NCI-H524 (cell line): ENCODE measurements around the gene DUXA.
"Not testable (repeated sequence)": the region's sequence is repeated elsewhere in the genome, so short reads cannot be mapped to it uniquely, and the experiment has no call there.

ENCODE experiments used
- DNase-seq, 2 experiments: peaks; one replicate each; lab custom pipeline; 2025; lab: John Stamatoyannopoulos, UW

The DUXA gene

DNA sequence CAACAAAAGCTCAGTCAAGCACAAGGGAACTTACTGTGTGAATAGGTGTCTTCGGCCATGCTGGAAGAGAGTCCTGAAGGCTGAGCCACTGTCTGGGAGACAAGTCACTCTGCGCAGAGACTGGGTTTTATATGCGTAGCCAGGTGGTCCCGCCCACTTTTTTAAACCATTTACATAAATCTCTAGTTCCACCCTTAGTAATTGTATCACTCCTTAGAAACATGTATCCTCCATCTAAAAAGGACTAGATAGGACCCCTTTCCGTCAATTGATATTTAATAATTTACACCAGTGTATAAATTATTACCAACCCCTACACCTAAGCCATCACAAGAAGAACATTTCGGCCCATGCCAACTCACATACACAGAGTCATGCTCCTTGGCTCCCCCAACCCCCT, at the start of gene DUXA:
Gene DUXA (minus strand): TSS at position 101 of the 400 bp plus-strand sequence. CDS start 42 bp downstream, at position 59.
- DNase-seq: no peak

DNA sequence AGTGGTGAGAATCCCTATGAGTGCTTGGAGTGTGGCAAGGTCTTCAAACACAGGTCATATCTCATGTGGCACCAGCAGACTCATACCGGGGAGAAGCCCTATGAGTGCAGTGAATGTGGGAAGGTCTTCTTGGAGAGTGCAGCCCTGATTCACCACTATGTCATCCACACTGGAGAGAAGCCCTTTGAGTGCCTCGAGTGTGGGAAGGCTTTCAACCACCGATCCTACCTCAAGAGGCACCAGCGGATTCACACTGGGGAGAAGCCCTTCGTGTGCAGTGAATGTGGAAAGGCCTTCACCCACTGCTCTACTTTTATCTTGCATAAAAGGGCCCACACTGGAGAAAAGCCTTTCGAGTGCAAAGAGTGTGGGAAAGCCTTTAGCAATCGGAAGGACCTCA, 44.8 kb upstream of the DUXA start:
- no peak for DNase-seq

DNA sequence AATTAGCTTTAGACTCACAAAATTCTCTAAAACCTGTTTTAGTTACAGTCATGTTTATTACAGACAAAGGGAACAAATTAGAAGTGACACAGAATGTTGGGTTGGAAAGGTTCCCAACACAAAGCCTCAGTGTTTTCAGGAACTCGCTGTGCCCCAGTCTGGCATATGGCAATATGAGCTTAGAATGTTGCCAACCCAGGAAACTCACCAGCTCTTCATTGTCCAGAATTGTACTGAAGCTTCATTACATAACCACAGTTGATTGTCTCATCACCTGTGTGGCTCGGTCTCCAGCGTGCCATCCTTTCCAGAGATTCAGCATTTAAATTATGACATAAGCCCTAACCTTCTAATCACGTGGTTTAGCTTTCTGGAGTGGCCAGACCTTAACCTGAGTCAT, 43.1 kb upstream of the DUXA start:
- no peak for DNase-seq

DNA sequence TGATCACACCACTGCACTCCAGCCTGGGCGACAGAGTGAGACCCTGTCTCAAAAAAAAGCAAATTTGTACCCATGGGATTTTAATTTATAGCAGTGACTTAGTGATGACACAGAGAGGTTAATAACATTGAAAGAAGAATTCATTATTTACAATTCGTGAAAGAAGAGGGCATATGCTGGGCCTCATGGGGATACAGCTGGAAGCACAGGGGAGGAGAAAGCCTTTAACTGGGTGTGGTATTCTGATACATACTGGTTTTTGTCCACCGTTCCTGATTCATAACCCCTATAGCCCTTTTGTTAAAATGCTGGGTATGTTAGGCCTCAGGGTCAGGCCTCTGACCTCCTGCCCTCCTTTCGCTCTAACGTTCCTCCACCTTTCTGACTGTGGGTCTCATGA, 34.9 kb upstream of the DUXA start:
- DNase-seq: no peak

DNA sequence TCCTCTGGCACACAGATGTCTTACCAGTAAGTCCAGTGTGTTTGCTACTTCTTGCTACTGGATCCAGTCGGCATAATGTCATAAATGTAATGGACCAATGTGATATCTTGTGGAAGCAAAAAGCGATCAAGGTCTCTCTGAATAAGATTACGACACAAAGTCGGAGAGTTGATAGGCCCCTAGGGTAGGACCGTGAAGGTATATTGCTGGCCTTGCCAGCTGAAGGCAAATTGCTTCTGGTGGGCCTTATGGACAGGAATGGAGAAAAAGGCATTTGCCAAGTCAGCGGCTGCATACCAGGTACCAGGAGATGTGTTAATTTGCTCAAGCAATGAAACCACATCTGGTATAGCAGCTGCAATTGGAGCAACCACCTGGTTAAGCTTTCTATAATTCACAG, 30.6 kb upstream of the DUXA start:
- not testable (repeated sequence) for DNase-seq

DNA sequence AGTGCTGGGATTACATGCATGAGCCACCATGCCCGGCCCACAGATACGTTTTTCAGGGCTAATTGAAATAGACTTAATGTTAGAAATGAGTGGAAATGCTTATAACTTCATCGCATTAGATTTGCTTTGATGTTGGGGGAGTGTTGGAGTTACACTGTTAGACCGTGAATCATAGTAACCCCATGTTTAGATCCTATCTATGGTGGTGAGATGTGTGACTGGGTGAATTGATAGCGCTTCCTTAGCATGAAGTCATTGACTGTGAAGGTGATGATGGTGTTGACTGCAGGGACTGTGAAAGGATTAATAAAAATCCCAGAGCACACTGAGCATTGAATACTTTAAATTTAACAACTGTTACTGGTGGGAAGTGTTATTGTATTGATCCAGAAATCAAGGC, 25.7 kb upstream of the DUXA start:
- DNase-seq: no peak

DNA sequence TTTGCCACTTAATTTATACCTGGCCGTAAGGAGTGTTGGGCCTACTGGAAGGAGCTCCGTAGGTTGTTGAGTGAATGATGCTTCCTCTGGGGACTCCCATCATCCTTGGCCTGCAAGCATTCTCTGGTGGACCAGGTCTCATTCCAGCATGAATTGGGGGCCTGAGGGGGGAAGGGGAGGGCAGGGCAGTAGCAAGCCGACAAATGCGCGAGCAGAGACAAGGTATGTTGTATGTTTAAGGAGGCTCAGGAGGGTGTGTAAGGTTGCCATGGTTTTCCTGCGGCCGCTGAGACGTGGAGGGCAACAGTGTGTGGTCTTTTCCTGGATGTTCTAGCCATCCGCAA, 24.8 kb upstream of the DUXA start:
- no peak for DNase-seq

DNA sequence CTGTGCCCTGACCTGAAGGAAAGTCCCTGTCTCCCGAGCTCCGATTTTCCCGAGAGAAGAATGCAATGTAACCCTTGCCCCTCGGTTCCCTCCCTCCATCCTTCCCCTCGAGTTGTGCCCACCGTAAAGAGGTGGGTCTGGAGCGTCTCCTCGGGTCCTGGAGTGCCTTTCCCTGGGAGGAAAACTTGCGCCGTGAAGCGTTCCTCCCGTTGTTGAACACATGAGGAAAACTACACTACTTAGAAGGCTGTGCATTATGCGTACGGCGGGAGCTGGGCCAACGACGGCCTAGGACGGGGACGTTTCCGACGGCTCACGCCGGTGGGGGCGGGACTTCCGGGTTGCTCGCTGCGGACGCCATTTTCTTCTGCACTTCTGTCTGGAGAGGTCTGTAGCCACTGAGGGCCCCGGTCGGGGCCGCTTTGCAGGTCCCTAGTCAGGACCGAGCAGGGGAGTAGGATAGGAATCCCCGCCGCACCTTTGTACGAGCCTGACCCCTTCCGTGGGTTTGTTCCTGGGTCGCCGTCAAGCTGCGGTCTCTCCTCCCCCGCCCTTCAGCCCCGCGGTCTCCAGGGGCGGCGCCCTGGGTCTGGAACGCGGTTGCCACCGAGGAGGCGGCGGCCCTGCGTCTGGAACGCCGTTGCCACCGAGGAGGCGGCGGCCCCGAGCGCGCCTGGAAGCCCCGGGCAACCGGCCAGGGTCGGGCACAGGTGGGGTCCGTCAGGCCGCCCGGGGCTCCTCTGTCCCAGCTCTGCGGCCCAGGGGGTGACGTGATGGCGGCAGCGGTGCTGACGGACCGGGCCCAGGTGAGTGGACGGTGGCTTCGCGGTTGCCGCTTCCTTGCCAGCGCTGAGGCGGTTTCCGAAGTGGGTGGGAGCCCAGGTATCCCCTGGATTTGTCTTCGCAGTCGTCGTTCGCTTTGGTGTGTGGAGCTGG, 24.1 kb upstream of the DUXA start, which contains the start of gene ZNF264:
Gene ZNF264 (plus strand): TSS at position 360 of the 936 bp plus-strand sequence. CDS start 414 bp downstream, at position 774.
- peak; percentile 73 to 84 for DNase-seq

DNA sequence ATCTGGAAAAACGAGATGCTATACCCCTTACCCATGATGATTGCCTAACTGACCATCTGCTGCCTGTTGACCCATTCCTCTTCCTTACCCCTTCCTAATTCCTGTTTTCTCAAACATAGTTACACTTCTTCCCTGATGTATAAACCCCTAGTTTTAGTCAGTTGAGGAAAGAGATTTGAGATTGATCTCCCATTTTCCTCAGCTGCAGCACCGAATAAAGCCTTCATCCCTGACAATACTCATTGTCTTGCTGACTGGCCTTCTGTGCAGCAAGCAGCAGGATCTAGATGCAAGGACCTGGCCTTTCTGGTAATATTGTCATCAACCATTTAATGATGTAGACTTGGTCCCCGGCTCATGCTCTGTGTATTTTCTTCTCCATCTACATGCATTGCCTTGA, 23.0 kb upstream of the DUXA start:
- no peak for DNase-seq

DNA sequence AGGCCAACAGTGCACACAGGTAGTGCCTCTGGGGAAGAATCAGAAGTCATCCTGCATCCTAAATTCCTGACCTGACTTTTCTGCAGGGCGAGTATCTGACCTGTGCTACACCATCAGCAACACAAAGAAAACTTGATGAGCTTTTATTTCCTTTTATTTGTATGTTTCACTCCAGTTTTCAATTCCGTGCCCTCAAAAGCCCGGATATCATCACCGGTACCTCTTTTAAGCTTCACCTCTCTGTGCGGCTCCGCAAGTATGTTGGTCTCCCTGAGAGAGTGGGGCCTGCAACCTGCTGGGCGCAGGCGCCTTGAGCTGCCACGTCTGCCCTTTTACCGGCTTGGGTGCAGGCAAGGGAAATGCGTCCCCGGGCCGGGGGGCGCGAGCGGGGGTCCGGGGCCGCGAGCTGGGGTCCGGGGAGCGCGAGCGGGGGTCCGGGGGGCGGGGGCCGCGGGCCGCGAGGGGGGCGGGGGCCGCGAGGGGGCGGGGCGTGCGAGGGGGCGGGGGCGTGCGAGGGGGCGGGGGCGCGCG, 4.3 kb upstream of the DUXA start:
- no peak for DNase-seq

DNA sequence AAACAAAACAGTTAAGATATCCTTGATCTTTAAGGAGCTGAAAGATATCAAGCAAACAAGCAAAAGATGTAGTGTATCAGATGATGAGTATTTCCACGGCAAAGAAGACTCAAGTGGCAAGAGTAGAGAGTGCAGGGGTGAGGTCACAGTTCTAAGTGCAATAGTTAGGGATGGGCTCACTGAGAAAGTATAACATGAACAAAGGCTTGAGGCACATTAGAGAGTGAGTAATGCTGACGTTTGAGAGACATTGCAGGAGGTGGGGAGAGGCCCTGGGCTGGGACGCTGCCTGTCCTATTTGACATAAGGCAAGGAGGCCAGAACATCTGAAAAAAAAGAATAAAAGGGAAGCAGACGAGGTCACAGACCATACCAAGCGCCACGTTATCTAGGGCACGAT, 1.4 kb downstream of the DUXA start:
- no peak for DNase-seq

DNA sequence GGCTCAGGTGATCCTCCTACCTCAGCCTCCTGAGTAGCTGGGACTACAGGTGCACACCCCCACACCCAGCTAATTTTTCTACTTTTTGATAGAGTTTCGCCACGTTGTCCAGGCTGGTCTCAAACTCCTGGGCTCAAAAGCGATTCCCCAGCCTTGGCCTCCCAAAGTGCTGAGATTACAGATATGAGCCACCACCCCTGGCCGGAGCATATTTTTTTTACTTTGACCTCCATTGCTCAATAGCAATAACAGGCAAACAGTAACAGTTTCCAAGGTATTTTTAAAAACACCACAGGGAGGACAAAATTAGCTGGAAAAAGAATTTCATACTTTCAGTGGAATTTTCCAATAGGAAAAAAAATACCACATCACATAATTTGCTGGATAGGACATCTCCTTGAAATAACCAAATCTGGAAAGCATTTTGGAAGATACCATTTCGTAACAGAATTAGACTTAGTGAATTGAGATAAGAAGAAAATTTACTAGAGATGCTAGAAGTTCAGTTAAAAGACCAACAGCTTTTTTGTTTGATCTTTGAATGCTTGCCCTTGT, 5.2 kb downstream of the DUXA start:
- no peak for DNase-seq

DNA sequence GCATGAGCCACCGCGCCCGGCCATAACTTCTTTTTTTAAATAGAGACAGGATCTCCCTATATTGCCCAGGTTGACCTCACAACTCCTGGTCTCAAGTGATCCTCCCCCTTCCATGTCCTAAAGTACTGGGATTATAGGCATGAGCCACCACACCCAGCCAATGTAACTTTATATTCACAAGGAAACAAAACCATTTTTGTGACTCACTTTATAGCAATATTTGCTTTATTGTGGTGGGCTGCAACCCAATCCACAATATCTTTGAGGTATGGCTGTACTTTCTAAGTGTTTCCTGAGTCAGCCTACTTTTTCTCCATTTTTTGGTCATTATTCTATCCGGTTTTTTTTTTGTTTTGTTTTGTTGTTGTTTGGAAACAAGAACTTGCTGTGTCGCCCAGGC, 14.4 kb downstream of the DUXA start:
- DNase-seq: no peak

DNA sequence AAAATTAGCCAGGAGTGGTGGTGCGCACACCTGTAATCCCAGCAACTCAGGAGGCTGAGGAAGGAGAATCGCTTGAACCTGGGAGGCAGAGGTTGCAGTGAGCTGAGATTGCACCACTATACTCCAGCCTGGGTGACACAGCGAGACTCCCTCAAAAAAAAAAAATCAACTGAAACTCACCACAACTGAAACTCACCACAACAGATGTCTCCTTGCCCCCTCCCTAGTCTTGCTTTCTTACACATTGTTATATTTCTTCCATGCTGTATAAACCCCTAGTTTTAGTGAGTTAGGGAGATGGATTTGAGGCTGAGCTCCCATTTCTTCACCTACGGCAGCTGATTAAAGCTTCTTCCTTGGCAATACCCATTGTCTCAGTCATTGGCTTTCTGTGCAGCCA, 25.6 kb downstream of the DUXA start:
- DNase-seq: no peak

DNA sequence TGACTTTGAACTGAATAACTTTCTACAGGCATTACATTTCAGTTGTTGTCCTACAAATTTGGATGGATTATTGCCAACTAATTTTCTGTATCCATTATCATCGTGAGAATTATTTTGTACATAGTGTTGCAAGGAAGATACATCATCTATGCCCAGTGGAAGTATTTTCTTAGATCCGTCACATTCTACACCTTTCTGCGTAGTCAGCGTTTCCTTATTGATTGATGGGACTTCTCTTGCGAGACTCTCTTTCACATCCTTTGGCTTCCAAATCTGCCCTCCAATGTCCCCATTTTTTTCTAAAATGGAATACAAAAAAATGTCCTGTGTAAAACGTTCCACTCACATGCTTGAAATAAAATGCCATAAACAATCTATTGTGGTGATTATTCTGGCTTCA, 31.5 kb downstream of the DUXA start:
- DNase-seq: no peak

DNA sequence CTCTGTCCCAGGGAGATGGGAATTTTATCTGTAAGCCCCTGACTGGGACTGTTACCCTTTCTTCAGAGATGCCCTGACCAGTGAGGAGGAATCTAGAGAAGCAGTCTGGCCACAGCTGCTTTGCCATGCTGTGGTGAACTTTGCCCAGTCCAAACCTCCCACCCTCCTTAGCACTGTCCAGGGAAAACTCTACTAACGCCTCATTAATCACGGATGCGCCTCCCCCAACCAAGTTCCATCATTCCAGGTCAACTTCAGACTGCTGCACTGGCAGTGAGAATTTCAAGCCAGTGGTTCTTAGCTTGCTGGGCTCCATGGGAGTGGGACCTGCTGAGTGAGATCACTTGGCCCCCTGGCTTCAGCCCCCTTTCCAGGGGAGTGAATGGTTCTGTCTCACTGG, 39.9 kb downstream of the DUXA start:
- DNase-seq: not testable (repeated sequence)

DNA sequence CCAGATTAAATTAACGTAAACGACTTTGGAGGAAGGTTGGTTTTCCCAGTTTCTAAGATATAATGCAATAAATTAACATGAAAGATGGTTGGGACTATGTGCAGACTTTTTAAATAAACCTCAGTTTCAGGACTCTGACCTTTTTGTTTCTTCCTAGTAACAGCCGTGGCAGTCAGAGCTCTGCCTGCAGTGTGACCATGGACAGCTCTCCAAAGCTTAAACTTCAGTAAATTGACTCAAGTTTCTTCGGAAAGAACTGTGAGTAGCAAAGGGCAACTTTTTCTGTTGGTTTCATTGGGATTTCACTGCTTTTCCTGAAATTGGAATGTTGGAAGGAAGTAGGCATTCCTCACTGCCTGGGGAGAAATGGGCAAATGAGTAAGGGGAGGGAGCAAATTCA, 43.4 kb downstream of the DUXA start:
- no peak for DNase-seq

DNA sequence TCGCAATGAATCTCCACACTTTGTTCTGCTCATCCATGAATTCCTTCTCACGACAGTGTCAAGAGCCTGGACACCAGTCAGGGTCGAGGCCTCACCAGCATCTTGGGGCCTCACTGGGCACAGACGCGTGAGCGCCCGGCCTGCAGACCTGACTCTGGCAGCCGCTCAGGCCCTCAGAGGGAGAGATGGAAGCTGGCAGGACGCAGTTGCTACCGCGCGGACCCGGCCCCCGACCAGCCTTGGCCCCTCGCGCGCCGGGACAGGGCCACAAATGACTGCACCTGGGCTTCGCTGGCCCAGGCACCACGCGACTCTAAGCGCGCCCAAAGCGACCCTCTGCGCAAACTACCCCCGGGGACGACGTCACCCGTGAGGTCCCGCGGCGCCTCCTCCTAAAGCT, 48.4 kb downstream of the DUXA start:
- DNase-seq: no peak

DNA sequence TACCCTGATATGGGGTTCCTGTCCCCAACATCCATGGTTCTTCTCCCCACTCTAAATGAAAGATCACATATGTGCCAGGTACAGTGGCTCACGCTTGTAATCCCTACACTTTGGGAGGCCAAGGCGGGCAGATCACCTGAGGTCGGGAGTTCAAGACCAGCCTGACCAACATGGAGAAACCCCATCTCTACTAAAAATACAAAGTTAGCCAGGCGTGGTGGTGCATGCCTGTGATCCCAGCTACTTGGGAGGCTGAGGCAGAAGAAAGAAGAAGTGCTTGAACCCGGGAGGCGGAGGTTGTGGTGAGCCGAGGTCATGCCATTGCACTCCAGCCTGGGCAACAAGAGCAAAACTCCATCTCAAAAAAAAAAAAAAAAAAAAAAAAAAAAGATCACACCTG, 53.8 kb downstream of the DUXA start:
- DNase-seq: not testable (repeated sequence)

DNA sequence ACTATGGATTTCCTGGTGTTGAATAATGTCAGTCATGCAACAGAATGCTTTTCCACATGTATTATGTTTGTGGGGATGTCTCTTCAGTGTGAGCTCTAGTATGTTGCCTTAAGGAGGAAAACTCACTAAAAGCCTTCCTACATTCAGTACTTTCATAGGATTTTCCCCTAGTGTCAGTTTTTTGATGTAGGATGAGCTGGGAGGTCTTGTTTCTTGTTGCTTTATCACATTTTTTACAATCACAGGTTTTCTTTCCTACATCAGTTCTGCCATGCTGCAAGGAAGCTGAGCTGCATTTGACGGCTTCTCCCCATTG, 56.0 kb downstream of the DUXA start:
- DNase-seq: no peak

DNA sequence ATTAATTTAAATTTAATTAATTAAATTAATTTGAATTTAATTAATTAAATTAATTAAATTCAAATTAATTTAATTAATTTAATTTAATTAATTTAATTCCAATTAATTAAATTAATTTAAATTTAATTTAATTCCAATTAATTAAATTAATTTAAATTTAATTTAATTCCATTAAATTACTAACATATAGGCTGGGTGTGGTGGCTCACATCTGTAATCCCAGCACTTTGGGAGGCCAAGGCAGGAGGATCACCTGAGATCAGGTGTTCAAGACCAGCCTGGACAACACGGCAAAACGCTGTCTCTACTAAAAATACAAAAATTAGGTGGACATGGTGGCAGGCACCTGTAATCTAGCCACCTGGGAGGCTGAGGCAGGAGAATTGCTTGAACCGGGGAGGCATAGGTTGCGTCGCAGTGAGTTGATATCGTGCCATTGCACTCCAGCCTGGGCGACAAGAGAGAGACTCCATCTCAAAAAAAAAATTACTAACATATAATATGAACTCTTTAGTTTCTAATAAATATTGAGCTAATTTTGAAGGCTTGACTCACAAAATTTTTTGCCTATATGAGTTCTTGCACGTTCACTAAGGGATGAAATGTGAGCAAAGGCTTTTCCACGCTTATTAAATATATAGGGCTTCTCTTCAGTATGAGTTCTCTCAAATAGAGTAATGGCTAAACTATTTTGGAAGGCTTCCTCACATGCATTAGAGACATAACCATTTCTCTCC, 56.5 kb downstream of the DUXA start:
- no peak for DNase-seq

DNA sequence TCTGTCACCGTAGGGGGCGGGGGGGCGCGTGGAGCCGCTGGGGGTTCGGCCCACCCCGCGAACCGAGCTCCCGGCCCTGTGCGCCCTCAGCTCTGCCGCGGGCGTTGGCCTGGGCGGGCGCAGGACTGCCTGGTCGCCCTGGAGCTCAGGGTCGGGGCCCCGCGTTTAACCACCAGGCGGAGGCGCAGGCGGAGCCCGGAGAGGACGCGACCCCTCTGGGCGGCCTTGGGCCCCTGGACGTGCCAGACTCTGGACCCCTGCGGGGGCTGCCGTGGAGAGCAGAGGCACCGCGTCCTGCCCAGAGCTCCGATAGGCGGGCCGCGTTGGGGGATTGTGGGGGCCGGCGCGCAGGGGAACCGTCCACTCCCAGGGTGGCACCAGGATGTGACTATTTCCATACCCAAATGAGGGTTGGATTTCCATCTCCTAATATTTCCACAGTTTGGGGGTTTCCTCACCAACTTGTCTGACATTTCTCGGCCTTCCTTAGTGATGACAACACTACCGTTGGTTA, 60.5 kb downstream of the DUXA start:
- no peak for DNase-seq
